Measurements from ENCODE around the gene FXYD4.

GRCh38 chr10:43376828-43377423, 5.5 kb downstream of the FXYD4 start:
- no peak for TF ChIP-seq CTCF (IDR thresholded peaks at IDR 0.05)
- no peak for TF ChIP-seq POLR2A (IDR thresholded peaks at IDR 0.05)
